HTERT RPE-1 (cell line): Measurements from ENCODE around the gene CACNA1B.

Experiments used
- in situ Hi-C: fragments of 300-500 bp; cut with MboI; formaldehyde crosslinking; loops from 4 replicates; pipeline ENCODE4 v1.14.3; 2020; ENCODE audit warnings: low sequenced_read_pairs

The CACNA1B gene

GRCh38 chr9:137978262-137978714 lies 100.7 kb downstream of the CACNA1B start:
- in situ Hi-C loops, result no loop called here

- in situ Hi-C loops, result no loop called here
These were observed 104.6 kb downstream of the CACNA1B start for GRCh38 chr9:137982200-137982599.

- in situ Hi-C loops, result no loop called here
These were observed 106.4 kb downstream of the CACNA1B start for GRCh38 chr9:137984005-137984404.

- in situ Hi-C loops, result no loop called here
These were observed 107.1 kb downstream of the CACNA1B start for GRCh38 chr9:137984520-137985257.

GRCh38 chr9:137985637-137986071 lies 108.1 kb downstream of the CACNA1B start:
- in situ Hi-C loops, result no loop called here

- in situ Hi-C loops, result no loop called here
These were observed 108.9 kb downstream of the CACNA1B start for GRCh38 chr9:137986268-137987099.

GRCh38 chr9:137987244-137988030 lies 109.9 kb downstream of the CACNA1B start:
- in situ Hi-C loops, result no loop called here

GRCh38 chr9:137988051-137988450 lies 110.5 kb downstream of the CACNA1B start:
- in situ Hi-C loops, result no loop called here

GRCh38 chr9:137988701-137989100 lies 111.1 kb downstream of the CACNA1B start:
- in situ Hi-C loops, result no loop called here

- in situ Hi-C loops, result no loop called here
These were observed 111.6 kb downstream of the CACNA1B start for GRCh38 chr9:137989156-137989555.

- in situ Hi-C loops, result no loop called here
These were observed 112.6 kb downstream of the CACNA1B start for GRCh38 chr9:137989999-137990715.

GRCh38 chr9:138003485-138004190 lies 126.1 kb downstream of the CACNA1B start:
- in situ Hi-C loops, result no loop called here

GRCh38 chr9:138006576-138007233 lies 129.1 kb downstream of the CACNA1B start:
- in situ Hi-C loops, result no loop called here

GRCh38 chr9:138007566-138007917 lies 130.0 kb downstream of the CACNA1B start:
- in situ Hi-C loops, result no loop called here

GRCh38 chr9:138007918-138008841 lies 130.6 kb downstream of the CACNA1B start:
- in situ Hi-C loops, result no loop called here

- in situ Hi-C loops, result no loop called here
These were observed 131.6 kb downstream of the CACNA1B start for GRCh38 chr9:138009016-138009802.

GRCh38 chr9:138009803-138010690 lies 132.5 kb downstream of the CACNA1B start:
- in situ Hi-C loops, result no loop called here
